GM12874 (cell line): ENCODE measurements around the gene BAD.

ENCODE experiments used
- CTCF ChIP-seq: IDR thresholded peaks from 2 replicates; pipeline ENCODE4 v1.5.1; 2011; ENCODE audit warnings: low read depth, mild to moderate bottlenecking, control low read depth, low read length, moderate library complexity; ENCODE audit not compliant: insufficient read depth

BAD gene

GRCh38 chr11:64264371-64264852 lies 20.1 kb downstream of the BAD start:
- TF ChIP-seq CTCF: no peak

- no peak for TF ChIP-seq CTCF
Observed at GRCh38 chr11:64263947-64264317, 20.5 kb downstream of the BAD start.

GRCh38 chr11:64263021-64263946 lies 21.2 kb downstream of the BAD start:
- no peak for TF ChIP-seq CTCF

- no peak for TF ChIP-seq CTCF
Observed at GRCh38 chr11:64262271-64263002, 22.0 kb downstream of the BAD start.

GRCh38 chr11:64261556-64262080 lies 22.8 kb downstream of the BAD start:
- TF ChIP-seq CTCF: no peak

- TF ChIP-seq CTCF: no peak
Observed at GRCh38 chr11:64260147-64260708, 24.2 kb downstream of the BAD start.

GRCh38 chr11:64259533-64260067 lies 24.9 kb downstream of the BAD start:
- no peak for TF ChIP-seq CTCF
